HepG2 (cell line): ENCODE measurements around the gene MIEF1. TPM values are rescaled to one million over a fixed set of nuclear protein-coding genes. Genes with fewer than 3 reads are reported as not detected.

ENCODE experiments used
- ATF1 ChIP-seq: IDR thresholded peaks from 2 replicates; pipeline ENCODE4 v1.6.1; 2016; ENCODE audit warnings: mild to moderate bottlenecking, control low read depth
- CENPBD1 ChIP-seq: sonication (generic); formaldehyde crosslinking; IDR thresholded peaks from 2 replicates; pipeline ENCODE4 v1.8.0; 2022; ENCODE audit warnings: missing genetic modification reagents, low read depth, mild to moderate bottlenecking, borderline replicate concordance
- KDM6A ChIP-seq: IDR thresholded peaks from 2 replicates; pipeline ENCODE4 v1.6.1; 2016; ENCODE audit warnings: low read depth
- PHF8 ChIP-seq: sonication (generic); formaldehyde crosslinking; IDR thresholded peaks from 2 replicates; pipeline ENCODE4 v1.5.0; 2020; ENCODE audit warnings: missing genetic modification reagents
- REST ChIP-seq, 2 experiments: IDR thresholded peaks; 2 replicates each; pipeline ENCODE4 v1.6.1; 2011 to 2012; ENCODE audit warnings: low read length in 2 of 2, borderline replicate concordance in 1 of 2, low read depth in 1 of 2, mild to moderate bottlenecking in 1 of 2, moderate library complexity in 1 of 2
- SKIL ChIP-seq: sonication (generic); formaldehyde crosslinking; IDR thresholded peaks from 2 replicates; pipeline ENCODE4 v1.8.0; 2022; ENCODE audit warnings: missing genetic modification reagents, mild to moderate bottlenecking, moderate library complexity, borderline replicate concordance
- SOX6 ChIP-seq, 2 experiments: fragments of 450-650 bp in 1 of 2; sonication (generic) in 1 of 2; formaldehyde crosslinking in 1 of 2; IDR thresholded peaks; 2 replicates each; pipeline versions ENCODE4 v1.4.0 to v1.6.1; 2017 to 2020; ENCODE audit warnings: antibody characterized with exemption in 1 of 2, mild to moderate bottlenecking in 1 of 2, missing genetic modification reagents in 1 of 2
- SRSF9 ChIP-seq: fragments of 200-400 bp; formaldehyde crosslinking; IDR thresholded peaks from 2 replicates; pipeline ENCODE4 v1.6.1; 2018; ENCODE audit warnings: borderline replicate concordance, mild to moderate bottlenecking, low read depth, low read length; ENCODE audit not compliant: insufficient read depth, poor library complexity, severe bottlenecking
- USF2 ChIP-seq, 2 experiments: sonication (generic) in 1 of 2; formaldehyde crosslinking in 1 of 2; IDR thresholded peaks; 2 replicates each; pipeline versions ENCODE4 v1.5.1 to v1.6.1; 2011 to 2020; ENCODE audit warnings: borderline replicate concordance in 1 of 2, low read depth in 1 of 2, low read length in 1 of 2, mild to moderate bottlenecking in 1 of 2, missing genetic modification reagents in 1 of 2, moderate library complexity in 1 of 2
- ZBTB46 ChIP-seq: sonication (generic); formaldehyde crosslinking; IDR thresholded peaks from 2 replicates; pipeline ENCODE4 v1.4.0; 2020; ENCODE audit warnings: mild to moderate bottlenecking, missing genetic modification reagents, borderline replicate concordance
- ZNF331 ChIP-seq: sonication (generic); formaldehyde crosslinking; IDR thresholded peaks from 2 replicates; pipeline ENCODE4 v1.4.0; 2020; ENCODE audit warnings: missing genetic modification reagents
- ZNF333 ChIP-seq: sonication (generic); formaldehyde crosslinking; IDR thresholded peaks from 2 replicates; pipeline ENCODE4 v1.4.0; 2020; ENCODE audit warnings: mild to moderate bottlenecking, missing genetic modification reagents, borderline replicate concordance
- ZNF614 ChIP-seq: IDR thresholded peaks from 2 replicates; pipeline ENCODE4 v1.6.1; 2018; ENCODE audit warnings: missing biosample characterization, missing genetic modification reagents, inconsistent platforms, borderline replicate concordance
- polyA plus RNA-seq, 8 experiments: library from polyadenylated mRNA; depleted of rRNA in 3 of 8; stranded (reverse) in 7 of 8; unstranded in 1 of 8; fragments of >200 nt; fragmentation: Illumina TruSeq in 4 of 8; extraction: Trizol in 4 of 8; gene quantifications; 2 replicates each; pipeline versions ENCODE4 v1.2.1 to v1.2.3, GENCODE V29; 2011 to 2016; ENCODE audit warnings: low read depth in 4 of 8, missing spikeins in 1 of 8, mixed read lengths in 1 of 8; ENCODE audit not compliant: insufficient read depth in 1 of 8
- total RNA-seq, 5 experiments: library from RNA; depleted of rRNA; stranded (reverse); fragments of >200 nt; fragmentation: Illumina TruSeq; extraction: Trizol; gene quantifications; 2 replicates each; pipeline ENCODE4 v1.2.3, GENCODE V29; 2016; ENCODE audit warnings: low read depth in 1 of 5

MIEF1 gene
- total and polyA plus RNA-seq, 2 of the 13 experiments (the other 11 are each of a cell fraction or from before 2014, with no cell fraction given): 21.7 to 34.8 TPM

- peak; percentile 90 for TF ChIP-seq SKIL (CRISPR knock-in tag)
- 0 out of 2 replicates have a peak, but pooled peaks have one; percentile 45 for TF ChIP-seq KDM6A (CRISPR knock-in tag)
- no peak for TF ChIP-seq SRSF9
- TF ChIP-seq CENPBD1: no peak
- TF ChIP-seq ZBTB46 (CRISPR knock-in tag): no peak
- peak; percentile 25; the same call in 1 of the 2 replicates for TF ChIP-seq PHF8 (CRISPR knock-in tag)
- no peak for TF ChIP-seq USF2 (IDR thresholded peaks at IDR 0.05; ENCODE audit: low read depth, low read length)
- no peak for TF ChIP-seq USF2 (CRISPR knock-in tag; IDR thresholded peaks at IDR 0.05; ENCODE audit: borderline replicate concordance)
- no peak for TF ChIP-seq SOX6 (IDR thresholded peaks at IDR 0.05)
- peak; percentile 72 for TF ChIP-seq SOX6 (CRISPR knock-in tag; IDR thresholded peaks at IDR 0.05)
- TF ChIP-seq ATF1 (CRISPR knock-in tag): no peak
- TF ChIP-seq ZNF614 (CRISPR knock-in tag): peak; percentile 20; the same call in 1 of the 2 replicates
- peak in 1 of 2 experiments; percentile 12; a peak in 1 of 4 replicates for TF ChIP-seq REST (IDR thresholded peaks at IDR 0.05; ENCODE audit: borderline replicate concordance in 1 of 2, low read depth in 1 of 2, low read length in 2 of 2)
- peak; percentile 20; the same call in 1 of the 2 replicates for TF ChIP-seq ZNF331 (CRISPR knock-in tag)
- TF ChIP-seq ZNF333 (CRISPR knock-in tag): 0 out of 2 replicates have a peak, but pooled peaks have one; percentile 13
Observed at GRCh38 chr22:39469681-39470450, 32.2 kb upstream of the MIEF1 start (continued).
